IMR-90 (cell line): ENCODE measurements around the gene KLHL14.

Experiments used
- CEBPB ChIP-seq: IDR thresholded peaks from 2 replicates; pipeline ENCODE4 v1.6.1; 2012; ENCODE audit warnings: low read depth, low read length, improper control_type of control experiment
- CHD1 ChIP-seq: IDR thresholded peaks from 2 replicates; pipeline ENCODE4 v1.6.1; 2012; ENCODE audit warnings: low read depth, low read length, improper control_type of control experiment
- MAFK ChIP-seq: IDR thresholded peaks from 2 replicates; pipeline ENCODE4 v1.6.1; 2012; ENCODE audit warnings: low read depth, low read length, improper control_type of control experiment
- MXI1 ChIP-seq: IDR thresholded peaks from 2 replicates; pipeline ENCODE4 v1.6.1; 2012; ENCODE audit warnings: low read depth, mild to moderate bottlenecking, low read length, moderate library complexity, borderline replicate concordance
- POLR2A ChIP-seq: IDR thresholded peaks from 2 replicates; pipeline ENCODE4 v1.6.1; 2012; ENCODE audit warnings: mild to moderate bottlenecking, low read depth, low read length
- RAD21 ChIP-seq: IDR thresholded peaks from 2 replicates; pipeline ENCODE4 v1.6.1; 2012; ENCODE audit warnings: low read length, improper control_type of control experiment
- RFX5 ChIP-seq: IDR thresholded peaks from 2 replicates; pipeline ENCODE4 v1.8.0; 2012; ENCODE audit warnings: low read depth, mild to moderate bottlenecking, low read length, moderate library complexity
- USF2 ChIP-seq: fragments of 150-350 bp; IDR thresholded peaks from 2 replicates; pipeline ENCODE4 v1.6.1; 2017; ENCODE audit warnings: mild to moderate bottlenecking, antibody characterized with exemption, low read length, low read depth
- TF ChIP-seq, protein P1 (sequence below): conservative IDR thresholded peaks from 2 replicates; pipeline ENCODE4 v1.5.1; 2012; ENCODE audit warnings: mild to moderate bottlenecking, low read depth, low read length, improper control_type of control experiment
- TF ChIP-seq, protein P2 (sequence below): fragments of 150-350 bp; IDR thresholded peaks from 2 replicates; pipeline ENCODE4 v1.6.1; 2016; ENCODE audit warnings: low read depth, mild to moderate bottlenecking, low read length, moderate library complexity, borderline replicate concordance

DNA sequence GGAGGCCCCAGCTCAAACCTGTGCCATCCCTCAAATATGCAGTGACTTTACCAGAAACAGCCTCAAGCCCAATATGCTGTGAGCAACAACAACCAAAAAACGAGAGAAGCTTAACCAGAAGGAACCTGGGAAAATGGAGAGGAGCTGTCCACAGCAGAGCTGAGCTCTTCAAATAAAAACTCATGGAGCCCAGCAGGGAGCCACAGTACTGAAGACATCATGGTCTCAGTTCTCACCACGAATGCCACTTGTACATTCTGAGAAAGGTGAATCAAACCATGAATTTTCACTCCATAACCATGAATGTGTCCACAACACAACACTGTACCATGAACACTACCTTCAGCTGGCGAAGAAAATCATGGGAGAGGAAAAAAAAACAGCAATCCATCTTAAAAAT lies 50.5 kb downstream of the KLHL14 start:
- TF ChIP-seq RFX5: no peak
- TF ChIP-seq, protein P1, sequence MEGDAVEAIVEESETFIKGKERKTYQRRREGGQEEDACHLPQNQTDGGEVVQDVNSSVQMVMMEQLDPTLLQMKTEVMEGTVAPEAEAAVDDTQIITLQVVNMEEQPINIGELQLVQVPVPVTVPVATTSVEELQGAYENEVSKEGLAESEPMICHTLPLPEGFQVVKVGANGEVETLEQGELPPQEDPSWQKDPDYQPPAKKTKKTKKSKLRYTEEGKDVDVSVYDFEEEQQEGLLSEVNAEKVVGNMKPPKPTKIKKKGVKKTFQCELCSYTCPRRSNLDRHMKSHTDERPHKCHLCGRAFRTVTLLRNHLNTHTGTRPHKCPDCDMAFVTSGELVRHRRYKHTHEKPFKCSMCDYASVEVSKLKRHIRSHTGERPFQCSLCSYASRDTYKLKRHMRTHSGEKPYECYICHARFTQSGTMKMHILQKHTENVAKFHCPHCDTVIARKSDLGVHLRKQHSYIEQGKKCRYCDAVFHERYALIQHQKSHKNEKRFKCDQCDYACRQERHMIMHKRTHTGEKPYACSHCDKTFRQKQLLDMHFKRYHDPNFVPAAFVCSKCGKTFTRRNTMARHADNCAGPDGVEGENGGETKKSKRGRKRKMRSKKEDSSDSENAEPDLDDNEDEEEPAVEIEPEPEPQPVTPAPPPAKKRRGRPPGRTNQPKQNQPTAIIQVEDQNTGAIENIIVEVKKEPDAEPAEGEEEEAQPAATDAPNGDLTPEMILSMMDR: no peak
- TF ChIP-seq MAFK: no peak
- no peak for TF ChIP-seq POLR2A
- TF ChIP-seq MXI1: no peak
- no peak for TF ChIP-seq USF2
- TF ChIP-seq CHD1: no peak
- TF ChIP-seq RAD21: no peak
- TF ChIP-seq, protein P2, sequence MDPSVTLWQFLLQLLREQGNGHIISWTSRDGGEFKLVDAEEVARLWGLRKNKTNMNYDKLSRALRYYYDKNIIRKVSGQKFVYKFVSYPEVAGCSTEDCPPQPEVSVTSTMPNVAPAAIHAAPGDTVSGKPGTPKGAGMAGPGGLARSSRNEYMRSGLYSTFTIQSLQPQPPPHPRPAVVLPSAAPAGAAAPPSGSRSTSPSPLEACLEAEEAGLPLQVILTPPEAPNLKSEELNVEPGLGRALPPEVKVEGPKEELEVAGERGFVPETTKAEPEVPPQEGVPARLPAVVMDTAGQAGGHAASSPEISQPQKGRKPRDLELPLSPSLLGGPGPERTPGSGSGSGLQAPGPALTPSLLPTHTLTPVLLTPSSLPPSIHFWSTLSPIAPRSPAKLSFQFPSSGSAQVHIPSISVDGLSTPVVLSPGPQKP: no peak
- TF ChIP-seq CEBPB: no peak
